Measurements from ENCODE around the gene OPHN1. TPM values are rescaled to one million over a fixed set of nuclear protein-coding genes. Genes with fewer than 3 reads are reported as not detected.

Gene OPHN1
- total and polyA plus RNA-seq, 8 donors, result 0.61 to 3.5 (median 2.2) TPM

- TF ChIP-seq CTCF (IDR thresholded peaks at IDR 0.05), result no peak
- intact Hi-C loops (cut with DNase I), result no loop called here
- WGBS, 2 donors, result 69 to 80% methylated on average over 4 of the region's 4 CpGs
- DNase-seq, result no peak
- Histone ChIP-seq H3K27ac (no peak overlapping the region), H3K4me3 (no peak overlapping the region), H3K27me3 (peaks cover 0 to 5% (median 0%) of the 10 kb centered on the region in 4 donors), H3K9me3 (no peaks in the 10 kb centered on the region), H3K36me3 (no peaks in the 10 kb centered on the region), H3K4me1 (peaks cover 0 to 6% (median 0%) of the 10 kb centered on the region in 3 donors)
- FAIRE-seq, result no peak
- no peak for ATAC-seq
Observed at GRCh38 chrX:68439341-68439740, 6.0 kb upstream of the OPHN1 start.

- H3K27me3 ChIP-seq, result peaks cover 0 to 7% (median 0%) of the 10 kb centered on the region in 4 donors
- TF ChIP-seq CTCF (IDR thresholded peaks at IDR 0.05), result no peak
- DNase-seq, result no peak
- intact Hi-C loops (cut with DNase I), result no loop called here
- 82 to 86% methylated on average over 4 of the region's 4 CpGs for WGBS, 2 donors
- ATAC-seq, result no peak
- H3K4me1 ChIP-seq, result peaks cover 0 to 6% (median 0%) of the 10 kb centered on the region in 3 donors
- no peak overlapping the region for H3K4me3 ChIP-seq
- FAIRE-seq, result no peak
- H3K36me3 ChIP-seq, result no peaks in the 10 kb centered on the region
- H3K27ac ChIP-seq, result no peak overlapping the region
- H3K9me3 ChIP-seq, result no peaks in the 10 kb centered on the region
Observed at GRCh38 chrX:68438575-68438974, 5.3 kb upstream of the OPHN1 start.

- intact Hi-C loops (cut with DNase I), result no loop called here
- WGBS, 2 donors, result 0 to 28% methylated on average over 12 to 13 of the region's 13 CpGs
- FAIRE-seq (no peak), DNase-seq (no peak), ATAC-seq (no peak)
- Histone ChIP-seq H3K4me3 (peak overlapping the region; percentile 19 to 56 (median 45)), H3K9me3 (no peaks in the 10 kb centered on the region), H3K4me1 (no peaks in the 10 kb centered on the region), H3K27me3 (peaks cover 0 to 7% (median 0%) of the 10 kb centered on the region in 4 donors), H3K27ac (peak overlapping the region; percentile 18 to 68 (median 63)), H3K36me3 (no peaks in the 10 kb centered on the region)
- TF ChIP-seq CTCF (IDR thresholded peaks at IDR 0.05), result no peak
Observed at GRCh38 chrX:68433981-68434299, 645 bp upstream of the OPHN1 start.

- DNase-seq (no peak), FAIRE-seq (no peak), ATAC-seq (peak in 1 of 4 donors; percentile 10)
- no peaks in the 10 kb centered on the region for H3K9me3 ChIP-seq
- intact Hi-C loops (cut with DNase I), result no loop called here
- 2 to 33% methylated on average over 12 of the region's 12 CpGs for WGBS, 2 donors
- TF ChIP-seq CTCF (IDR thresholded peaks at IDR 0.05), result no peak
- no peaks in the 10 kb centered on the region for H3K4me1 ChIP-seq
- H3K27ac ChIP-seq, result peak overlapping the region in 3 of 4 donors; percentile 60 to 68 (median 66)
- peak overlapping the region; percentile 19 to 56 (median 45) for H3K4me3 ChIP-seq
- H3K27me3 ChIP-seq, result peaks cover 0 to 7% (median 0%) of the 10 kb centered on the region in 4 donors
- no peaks in the 10 kb centered on the region for H3K36me3 ChIP-seq
Observed at GRCh38 chrX:68432648-68433047, 647 bp downstream of the OPHN1 start.

GRCh38 chrX:68431836-68432235, 1.5 kb downstream of the OPHN1 start:
- intact Hi-C loops (cut with DNase I), result no loop called here
- peaks cover 0 to 7% (median 0%) of the 10 kb centered on the region in 4 donors for H3K27me3 ChIP-seq
- no peak for FAIRE-seq
- DNase-seq, result no peak
- WGBS, 2 donors, result 44 to 73% methylated on average over 2 of the region's 2 CpGs
- no peak overlapping the region for H3K4me3 ChIP-seq
- ATAC-seq, result no peak
- no peak for TF ChIP-seq CTCF (IDR thresholded peaks at IDR 0.05)
- no peaks in the 10 kb centered on the region for H3K9me3 ChIP-seq
- no peak overlapping the region for H3K27ac ChIP-seq
- no peaks in the 10 kb centered on the region for H3K4me1 ChIP-seq
- H3K36me3 ChIP-seq, result no peaks in the 10 kb centered on the region
